NCI-H1930 (cell line): ENCODE data around the gene ITLN2.
"Not testable (repeated sequence)": the region's sequence is repeated elsewhere in the genome, so short reads cannot be mapped to it uniquely, and the experiment has no call there.

ENCODE experiments used
- DNase-seq, 2 experiments: peaks; one replicate each; lab custom pipeline; 2025; lab: John Stamatoyannopoulos, UW

ITLN2 gene

DNA sequence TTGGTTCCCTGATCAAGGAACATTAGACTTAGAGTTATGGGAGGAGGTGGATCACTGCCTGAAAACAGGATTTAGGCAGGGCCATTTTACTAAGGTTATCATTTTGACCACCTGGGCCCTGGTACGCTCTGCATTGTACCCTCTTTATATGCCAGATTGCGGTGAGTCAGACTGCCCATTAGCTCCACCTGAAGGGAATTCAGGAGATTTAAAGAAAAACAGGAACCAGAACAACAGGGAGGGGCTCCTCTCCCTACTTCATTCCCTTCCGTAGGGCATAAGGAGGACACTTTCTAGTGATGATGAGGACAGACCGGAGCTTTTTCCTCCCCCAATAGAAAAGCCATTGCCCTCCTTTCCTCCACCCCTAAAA, 49.0 kb downstream of the ITLN2 start:
- no peak for DNase-seq

DNA sequence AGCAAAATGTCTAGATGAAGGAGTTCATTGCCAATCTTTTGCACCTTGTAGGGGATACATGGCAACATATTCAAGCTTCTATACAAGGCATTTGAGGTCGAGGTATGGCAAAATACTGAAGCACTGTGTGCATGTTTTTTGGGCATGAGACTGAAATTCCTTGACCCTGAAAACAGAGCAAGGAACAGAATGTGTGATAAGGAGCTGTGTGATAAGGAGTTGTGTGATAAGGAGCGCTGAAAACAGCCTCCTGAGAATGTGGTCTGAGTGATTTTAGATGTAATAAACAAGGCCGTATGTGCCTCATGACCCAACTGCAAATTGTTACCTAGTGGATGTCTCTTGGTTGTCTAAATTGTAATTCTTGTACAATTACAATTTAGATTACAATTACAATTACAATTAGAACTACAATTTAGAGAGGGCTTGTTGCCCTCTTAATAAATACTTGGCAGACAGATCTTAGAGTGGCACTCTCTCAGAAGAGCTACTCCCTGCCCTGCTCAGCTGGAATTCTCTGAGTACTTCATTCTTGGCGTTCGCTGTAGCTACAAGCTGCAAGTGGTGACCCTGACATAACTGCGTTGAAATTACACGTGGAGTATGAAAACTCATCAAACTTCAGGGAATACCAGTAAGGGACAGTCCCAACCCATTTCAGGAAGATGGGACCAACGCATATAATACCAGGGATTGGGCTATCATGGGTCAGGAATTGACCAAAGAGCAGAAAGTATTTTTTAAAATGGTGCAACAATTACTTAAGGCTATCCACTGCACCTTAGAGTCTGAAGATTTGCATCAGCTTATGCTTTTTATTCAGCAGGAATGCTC, 49.6 kb downstream of the ITLN2 start:
- DNase-seq = no peak

DNA sequence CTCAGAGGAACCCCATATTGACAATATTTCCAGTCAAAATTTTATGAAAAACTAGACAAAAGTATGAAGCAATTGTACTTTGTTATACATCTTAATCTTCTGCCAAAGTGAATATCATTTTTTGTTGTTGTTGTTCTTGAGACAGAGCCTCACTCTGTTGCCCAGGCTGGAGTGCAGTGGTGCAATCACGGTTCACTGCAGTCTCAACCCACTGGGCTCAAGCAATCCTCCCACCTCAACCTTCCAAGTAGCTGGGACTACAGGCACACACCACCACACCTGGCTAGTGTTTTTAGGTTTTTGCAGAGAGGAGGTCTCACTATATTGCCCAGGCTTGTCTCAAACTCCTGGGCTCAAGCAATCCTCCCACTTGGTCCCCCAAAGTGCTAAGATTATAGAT, 52.4 kb downstream of the ITLN2 start:
- DNase-seq = not testable (repeated sequence)

DNA sequence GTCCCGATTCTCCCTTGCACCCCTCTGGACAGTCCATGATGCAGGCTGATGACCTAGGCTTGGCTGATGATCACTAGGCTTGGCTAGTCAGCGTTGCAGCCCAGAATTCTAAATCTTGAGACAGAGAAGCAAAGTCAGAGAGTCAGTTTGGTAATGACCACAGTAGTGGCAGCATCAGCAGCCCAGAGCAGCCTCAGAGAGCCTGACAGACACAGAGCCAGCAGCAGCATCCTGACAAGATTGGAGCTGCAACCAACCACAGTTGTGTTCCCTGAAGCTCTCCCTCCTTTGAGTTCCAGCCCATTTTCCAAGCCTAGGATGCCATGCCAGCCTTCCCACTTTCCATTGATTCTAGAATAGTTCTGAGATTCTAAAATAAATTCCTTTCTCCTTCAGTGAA, 52.8 kb downstream of the ITLN2 start:
- DNase-seq = no peak

DNA sequence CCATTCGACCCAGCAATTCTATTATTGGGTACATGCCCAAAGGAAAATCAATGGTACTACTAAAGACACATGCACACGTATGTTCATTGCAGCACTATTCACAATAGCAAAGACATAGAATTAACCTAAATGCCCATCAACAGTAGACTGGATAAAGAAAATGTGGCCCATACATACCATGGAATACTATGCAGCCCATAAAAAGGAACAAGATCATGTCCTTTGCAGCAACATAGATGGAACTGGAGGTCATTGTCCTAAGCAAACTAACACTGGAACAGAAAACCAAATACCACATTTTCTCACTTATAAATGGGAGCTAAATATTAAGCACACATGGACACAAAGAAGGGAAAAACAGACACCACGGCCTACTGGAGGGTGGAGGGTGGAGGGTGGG, 53.9 kb downstream of the ITLN2 start:
- not testable (repeated sequence) for DNase-seq
